GM19452 (cell line): ENCODE results near the gene KRT8.
"Not testable (repeated sequence)": the region's sequence is repeated elsewhere in the genome, so short reads cannot be mapped to it uniquely, and the experiment has no call there.

Source experiments
- ATAC-seq: cut with Tn5 transposase; IDR thresholded peaks from one replicate; pipeline ENCODE4 v1.9.1; 2021; ENCODE audit not compliant: unreplicated experiment

KRT8 gene

DNA sequence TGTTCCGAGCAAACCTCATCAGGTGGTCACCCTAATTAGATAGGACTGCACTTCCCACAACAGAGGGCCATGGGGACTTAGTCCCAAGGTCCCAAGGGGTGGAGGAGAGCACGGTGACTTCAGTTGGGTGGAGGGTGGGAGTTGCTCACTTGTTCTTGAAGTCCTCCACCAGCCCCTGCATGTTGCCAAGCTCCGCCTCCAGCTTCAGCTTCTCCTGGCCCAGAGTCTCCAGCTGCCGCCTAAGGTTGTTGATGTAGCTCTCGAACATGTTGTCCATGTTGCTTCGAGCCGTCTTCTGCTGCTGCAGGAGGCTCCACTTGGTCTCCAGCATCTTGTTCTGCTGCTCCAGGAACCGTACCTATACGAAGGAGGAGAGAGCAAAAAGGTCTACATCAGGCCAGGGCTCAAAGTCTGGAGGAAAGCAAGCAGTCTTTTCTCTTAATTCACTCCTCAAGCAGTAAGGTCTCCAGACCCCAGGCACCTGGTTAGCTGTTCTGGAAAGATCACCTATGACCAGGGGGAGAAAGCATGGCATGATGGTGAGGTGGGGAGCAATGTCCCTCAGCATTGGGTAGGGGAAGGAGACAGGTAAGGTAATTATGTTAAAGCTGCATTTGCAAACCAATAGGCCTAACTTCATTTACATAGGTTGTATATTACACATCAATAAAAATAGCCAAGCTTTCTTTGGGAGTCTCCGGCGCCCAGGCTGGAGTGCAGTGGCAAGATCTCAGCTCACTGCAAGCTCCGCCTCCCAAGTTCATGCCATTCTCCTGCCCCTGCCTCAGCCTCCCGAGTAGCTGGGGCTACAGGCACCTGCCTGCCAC, 2.9 kb downstream of the KRT8 start:
- no peak for ATAC-seq

DNA sequence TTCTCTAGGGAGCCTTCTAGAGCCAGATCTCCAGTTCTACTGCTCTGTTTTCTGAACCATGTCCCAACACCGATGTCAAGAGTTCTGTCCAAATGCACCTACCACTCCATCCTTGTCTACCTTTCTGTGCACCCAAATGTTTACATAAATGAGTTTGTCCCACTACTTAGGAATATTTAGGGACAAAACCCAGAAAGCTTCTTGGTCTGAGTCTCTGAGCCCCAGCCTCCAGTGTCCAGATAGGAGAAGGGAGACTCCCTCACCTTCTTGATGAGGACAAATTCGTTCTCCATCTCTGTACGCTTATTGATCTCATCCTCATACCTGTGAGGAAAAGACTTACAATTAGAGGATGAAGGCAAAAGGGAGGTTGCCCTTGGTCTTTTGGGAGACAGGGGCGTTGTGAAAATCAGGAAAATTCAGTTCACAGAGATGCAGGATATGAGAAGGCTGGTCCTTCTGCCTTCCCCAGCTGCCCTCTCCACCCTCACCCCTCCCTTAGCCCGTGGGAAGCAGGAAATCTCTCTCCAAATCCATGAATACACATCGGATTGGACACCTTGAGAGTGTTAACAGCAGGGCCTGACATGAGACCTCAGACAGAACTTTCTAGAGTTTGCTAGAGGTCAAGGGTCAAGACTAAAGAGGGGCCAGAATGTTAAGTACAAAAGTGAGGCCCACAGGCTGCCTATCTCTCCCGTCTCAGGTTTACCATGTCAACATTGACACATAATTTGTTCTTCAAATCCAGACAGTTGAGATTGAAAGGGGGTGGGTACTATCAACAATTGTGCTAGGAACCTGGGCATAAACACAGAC, 3.8 kb downstream of the KRT8 start:
- ATAC-seq: no peak

DNA sequence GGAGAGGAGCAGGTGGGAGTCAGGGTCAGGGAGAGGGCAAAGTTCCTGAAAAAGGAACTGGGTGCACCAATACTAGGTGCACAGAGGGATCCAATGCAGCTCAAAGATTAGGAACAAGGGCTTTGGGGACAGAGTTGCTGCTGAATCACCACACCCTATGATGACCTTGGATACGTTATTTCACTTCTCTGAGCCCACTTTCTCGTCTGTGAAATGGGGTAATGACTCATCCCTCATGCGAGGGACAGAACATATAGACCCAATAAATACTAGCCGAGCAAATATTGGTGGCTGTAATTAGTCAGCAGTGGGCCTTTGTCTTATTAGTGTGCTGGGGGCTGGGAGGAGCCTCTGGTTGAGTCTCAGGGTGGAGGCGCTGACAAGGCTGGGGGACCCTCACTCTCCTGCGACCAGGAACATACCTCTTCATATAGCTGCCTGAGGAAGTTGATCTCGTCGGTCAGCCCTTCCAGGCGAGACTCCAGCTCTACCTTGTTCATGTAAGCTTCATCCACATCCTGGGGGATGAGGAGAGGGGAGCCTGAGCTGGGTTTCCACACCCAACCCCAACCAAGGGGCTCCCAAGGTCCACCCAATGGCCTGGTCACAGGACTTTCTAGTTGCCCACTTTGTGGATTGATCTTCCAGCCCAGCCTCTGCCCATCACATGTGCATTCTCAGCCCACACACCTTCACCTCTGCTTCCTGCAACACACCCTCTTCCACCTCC, 4.5 kb downstream of the KRT8 start:
- no peak for ATAC-seq

DNA sequence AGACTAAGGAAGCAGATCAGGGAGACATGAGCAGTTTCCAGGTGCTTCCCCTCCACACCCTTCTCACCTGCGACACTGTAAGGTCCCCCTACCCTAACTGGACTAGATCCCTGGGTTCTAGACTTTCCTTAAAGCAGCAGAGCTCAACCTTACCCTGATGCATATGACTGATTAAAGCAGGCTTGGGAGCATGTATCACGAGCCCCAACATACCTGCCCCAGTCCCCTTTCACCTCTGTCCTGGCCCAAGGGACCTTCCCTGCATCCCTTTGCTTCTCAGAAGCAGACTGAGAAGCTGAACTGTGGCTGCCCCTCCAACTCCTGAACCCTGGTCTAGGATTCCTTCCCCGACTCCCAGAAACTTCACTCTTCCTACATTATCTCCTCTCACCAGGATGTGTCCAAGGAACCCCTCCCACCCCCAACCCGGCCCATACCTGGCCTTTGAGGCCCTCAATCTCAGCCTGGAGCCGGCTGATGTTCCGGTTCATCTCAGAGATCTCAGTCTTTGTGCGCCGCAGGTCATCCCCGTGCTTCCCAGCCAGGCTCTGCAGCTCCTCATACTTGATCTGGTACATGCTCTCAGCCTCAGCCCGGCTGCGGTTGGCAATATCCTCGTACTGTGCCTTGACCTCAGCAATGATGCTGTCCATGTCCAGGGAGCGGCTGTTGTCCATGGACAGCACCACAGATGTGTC, 5.4 kb downstream of the KRT8 start:
- ATAC-seq: no peak

DNA sequence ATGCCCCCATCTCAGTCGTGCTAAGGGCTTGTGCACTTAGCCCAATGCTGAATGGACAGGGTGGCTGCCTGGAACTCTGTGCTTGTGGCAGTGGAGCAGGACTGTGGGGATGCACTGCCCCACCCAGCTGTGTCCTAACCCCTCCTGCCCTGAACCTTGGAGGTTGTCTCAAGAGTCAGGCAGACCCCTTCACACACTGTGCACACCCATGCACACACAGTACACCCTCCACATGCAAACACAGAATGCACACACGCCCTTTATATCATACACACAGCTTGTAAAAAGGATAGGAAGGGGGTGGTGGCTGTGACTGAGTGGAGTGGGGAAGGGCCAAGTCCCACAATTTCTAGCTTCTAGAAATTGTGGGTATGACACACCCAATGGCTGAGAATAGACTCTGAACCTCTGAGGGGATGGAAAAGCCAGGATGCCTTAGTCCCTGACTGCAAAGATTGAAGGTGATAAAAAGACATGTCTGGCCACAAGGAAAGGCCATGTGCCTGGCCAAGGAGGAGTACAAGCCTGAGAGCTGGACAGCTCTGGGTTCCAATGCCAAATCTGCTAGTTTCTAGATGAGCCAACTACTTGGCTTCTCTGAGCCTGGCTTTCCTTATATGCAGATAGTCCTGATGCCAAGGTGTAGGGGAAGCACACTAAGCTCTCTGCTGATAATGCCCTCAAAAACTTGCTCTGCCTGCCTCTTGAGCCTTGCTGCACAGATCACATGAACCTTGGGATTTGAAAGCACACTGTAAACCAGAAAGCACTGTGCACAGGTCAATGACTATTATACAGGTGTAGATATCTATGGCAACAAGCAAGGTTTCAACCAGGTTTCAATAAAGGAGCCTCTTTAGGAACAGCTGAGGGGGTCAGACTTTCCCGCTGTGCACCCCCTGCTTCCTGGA, 8.4 kb downstream of the KRT8 start:
- ATAC-seq: no peak

DNA sequence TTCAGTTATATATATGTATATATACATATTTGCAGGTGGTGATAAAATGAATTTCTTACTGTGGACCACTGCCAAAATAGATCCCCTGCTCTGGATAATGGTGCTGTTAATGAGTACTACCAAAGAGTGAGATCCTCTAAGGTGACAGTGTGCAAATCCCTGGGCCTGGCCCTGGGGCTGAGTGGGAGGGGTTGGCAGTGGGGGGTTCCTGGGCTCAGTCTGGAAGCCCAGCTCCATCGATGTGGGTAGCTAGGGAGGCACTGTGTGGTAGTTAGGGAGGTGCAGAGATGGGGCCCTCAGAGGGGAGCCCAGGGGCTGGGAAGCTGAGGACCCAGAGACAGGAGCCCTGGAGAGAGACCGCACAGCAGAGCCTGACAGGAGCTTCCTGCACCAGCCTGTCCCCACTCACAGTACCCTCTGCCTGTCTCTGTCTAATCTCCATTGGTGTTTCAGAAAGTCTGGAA, 9.1 kb downstream of the KRT8 start:
- no peak for ATAC-seq

DNA sequence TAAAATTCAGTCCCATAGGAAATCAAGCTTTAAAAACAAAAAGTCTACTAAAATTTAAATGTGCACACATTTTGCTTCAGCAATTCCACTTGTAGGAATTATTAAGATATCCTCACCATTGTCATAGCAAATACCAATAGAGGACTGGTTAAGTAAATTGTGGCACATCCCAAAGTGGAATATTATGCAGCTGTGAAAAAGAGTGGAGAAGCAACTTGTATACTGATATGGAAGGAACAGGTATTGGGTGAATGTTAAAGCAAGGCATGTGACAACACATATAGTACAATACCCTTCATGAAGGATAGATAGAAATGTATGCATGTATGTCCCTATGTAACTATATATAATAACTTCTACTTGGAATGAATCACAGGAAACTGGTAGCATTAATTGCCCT, 11.9 kb downstream of the KRT8 start:
- ATAC-seq: no peak

DNA sequence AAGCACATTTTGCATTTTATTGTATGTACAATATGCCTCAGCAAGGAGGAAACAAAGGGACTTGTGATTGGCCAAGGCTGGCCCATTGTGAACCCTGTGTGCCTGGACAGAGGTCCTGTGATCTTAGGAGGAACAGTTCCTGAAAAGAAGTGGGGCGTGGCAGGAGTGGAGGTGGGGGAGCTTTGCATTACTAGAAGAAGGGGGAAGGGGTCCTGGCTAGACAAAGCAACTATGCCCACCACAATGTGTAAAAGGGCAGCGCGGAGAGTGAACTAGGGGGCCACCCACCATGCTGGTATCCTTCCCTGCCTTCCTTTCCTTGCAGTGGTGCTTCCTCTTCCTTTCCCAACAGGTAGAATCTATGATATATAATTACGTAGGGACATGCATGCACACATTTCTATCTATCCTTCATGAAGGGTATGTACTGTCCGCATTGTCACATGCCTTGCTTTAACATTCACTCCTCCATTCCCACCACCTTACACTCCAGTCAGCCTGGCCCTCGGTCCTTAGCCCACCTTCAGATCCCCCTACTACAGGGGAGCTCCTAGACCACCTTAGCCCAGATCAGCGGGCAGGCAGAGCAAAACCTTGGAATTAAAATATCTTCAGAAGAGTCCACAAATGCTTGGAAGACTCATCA, 12.5 kb downstream of the KRT8 start:
- ATAC-seq: no peak

DNA sequence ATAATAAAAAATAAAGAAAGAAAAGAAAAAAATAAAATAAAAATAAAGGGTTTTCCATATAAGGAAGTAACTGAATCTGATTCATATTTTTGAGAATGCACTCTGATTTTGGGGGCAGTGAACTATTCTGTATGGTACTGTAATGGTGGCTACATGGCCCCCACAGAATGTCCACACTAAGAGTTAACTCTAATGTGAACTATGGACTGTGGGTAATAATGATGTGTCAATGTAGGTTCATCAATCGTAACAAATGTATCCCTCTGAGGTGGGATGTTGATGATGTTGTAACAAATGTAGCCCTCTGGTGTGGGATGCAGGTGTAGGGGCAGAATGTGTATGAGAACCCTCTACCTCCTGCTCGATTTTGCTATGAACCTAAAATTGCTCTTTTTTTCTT, 13.8 kb downstream of the KRT8 start:
- no peak for ATAC-seq

DNA sequence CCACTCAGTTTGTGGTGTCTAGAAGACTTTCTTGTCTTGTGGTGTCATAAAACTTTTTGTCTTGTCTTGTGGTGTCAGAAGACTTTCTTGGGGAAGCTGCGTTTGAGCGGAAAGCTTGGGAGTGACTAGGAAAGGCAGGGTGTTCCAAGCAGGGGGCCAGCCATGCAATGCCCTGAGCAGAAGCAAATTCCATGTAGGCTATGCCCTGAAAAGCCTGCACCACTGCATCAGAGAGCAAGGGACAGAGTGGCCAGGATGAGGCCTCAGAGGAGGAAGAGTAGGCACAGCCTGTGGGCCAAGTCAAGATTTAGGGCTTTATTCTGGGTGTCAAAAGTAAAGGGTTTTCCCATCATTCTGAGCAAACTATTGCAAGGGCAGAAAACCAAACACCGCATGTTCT, 14.5 kb downstream of the KRT8 start:
- no peak for ATAC-seq

DNA sequence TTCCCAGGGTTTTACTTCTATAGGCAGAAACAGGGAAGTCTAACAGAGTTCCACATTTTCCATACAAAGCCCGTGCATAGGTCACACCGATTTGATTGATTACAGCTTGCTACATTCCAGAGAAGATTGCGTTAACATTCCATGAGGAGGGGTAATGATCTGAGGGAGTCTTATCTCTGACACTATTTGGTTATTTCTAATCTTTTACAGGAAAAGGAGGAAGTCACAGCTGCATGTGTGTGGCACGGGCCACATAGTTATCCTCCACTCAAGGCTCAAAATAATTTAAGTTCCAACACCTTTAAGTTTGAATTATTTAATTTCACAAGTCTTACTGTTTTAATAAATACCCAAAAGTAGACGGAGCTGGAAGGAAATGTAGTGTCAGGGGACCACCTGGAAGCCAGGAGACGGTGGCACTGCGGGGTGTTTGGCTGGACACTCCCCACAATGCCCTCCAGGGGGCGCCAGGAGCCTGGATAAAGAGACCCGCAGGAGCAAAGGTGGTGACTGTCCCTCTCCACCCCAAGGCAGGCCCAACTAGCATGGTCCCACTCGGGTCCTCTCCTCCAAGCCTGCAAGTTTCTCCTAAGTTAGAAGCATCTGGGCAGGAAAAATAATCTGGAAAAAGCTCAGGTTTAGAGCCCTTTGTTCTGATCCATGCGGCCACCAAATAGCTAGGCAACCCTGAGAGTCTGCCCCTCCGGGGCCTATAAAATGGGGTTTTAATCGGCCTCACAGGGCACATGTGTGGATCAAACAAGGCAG, 20.2 kb downstream of the KRT8 start:
- no peak for ATAC-seq

DNA sequence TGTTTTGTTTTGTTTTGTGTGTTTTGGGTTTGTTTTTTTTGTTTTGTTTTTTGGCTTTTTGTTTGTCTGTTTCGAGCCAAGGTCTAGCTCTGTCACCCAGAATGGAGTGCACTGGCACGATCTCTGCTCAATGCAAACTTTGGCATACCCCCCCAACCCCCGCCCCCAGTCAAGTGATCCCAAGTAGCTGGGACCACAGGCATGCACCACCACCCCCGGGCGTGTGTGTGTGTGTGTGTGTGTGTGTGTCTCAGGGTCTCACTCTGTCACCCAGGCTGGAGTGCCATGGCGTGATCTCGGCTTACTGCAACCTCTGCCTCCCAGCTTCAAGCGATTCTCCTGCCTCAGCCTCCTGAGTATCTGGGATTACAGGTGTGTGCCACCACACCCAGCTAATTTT, 24.4 kb downstream of the KRT8 start:
- ATAC-seq: not testable (repeated sequence)

DNA sequence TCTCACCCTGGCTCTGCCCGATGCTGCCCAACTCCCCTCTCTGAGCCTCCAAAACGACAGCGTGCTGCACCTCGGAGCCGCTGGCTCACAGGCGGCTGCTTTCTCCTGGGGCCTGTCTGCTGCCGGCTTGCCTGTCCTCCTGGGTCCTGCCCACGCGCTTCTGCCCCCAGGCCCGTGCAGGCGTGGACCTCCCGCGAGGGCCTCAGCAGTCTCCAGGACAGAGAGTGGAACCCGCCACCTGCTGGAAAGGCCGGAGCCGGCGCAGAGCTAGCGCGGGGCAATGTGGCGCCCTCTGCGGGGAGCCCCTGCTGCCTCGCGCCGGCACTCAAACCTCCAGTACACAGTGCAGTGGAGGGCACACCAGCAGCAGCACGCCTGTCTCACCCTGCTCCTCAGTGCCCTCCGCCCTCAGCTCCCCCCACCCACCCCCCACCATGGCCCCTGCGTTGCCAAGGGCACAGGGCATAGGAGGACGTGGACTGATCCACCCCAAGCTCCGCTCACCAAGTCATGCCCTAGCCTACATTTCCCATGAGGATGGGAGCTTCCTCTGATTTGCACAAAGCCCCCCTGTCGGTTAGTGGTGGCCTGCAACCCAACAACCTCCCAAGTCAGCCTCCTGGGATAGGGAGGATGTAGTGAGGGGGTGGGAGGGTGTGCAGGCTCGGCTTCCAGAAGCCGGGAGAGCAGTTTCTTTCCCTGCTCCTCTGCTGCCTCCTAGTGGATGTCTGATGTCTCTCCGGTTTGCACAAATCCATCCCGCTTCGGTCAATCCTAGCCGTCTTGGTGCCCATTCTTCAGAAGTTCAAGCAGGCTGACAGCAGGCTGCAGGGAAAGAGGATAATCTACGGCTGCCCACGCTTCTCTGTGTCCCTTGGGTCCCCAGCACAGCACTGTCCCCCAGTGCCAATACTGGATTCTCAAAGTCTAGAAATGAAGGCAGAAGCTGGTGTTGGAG, 25.2 kb downstream of the KRT8 start:
- no peak for ATAC-seq

DNA sequence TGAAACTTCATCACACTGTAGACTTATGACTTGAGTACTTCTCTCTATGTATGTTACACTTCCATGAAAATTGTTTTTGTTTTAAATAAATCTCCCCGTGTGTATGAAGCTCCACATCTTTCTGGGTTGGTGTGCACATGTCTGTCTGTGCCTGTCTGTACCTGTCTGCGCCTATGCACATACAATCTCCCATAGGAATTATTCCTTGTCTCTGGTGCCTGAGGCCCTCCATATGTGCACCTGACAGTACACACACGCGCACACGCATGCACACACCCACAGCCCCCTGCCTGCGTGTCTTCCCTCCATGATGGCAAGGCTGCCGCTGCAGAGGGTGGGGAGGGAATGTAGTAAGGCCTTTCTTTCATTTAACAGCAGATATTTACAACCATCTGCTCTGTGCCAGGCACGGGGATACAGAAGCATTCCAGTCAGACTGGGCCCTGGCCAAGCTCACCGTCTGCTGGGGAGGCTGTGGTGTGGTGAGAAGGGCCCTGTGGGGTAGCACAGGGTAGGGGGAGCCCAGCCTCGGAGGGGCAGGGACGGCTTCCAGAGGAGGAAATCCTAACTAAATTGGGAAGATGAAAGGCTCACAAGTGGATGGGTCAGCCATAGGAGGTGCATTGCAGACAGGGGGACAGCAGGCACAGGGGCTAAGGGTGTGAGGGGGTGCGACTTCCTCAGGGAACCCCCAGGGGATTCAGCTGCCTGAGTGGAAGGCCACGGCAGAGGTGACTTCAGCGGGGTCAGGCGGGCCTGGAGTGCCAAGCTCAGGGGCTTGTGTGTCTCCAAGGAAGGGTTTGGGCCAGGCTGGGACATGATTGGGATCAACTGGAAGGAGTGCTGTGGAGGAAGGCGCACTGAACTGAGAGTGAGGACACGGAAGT, 26.1 kb downstream of the KRT8 start:
- no peak for ATAC-seq

DNA sequence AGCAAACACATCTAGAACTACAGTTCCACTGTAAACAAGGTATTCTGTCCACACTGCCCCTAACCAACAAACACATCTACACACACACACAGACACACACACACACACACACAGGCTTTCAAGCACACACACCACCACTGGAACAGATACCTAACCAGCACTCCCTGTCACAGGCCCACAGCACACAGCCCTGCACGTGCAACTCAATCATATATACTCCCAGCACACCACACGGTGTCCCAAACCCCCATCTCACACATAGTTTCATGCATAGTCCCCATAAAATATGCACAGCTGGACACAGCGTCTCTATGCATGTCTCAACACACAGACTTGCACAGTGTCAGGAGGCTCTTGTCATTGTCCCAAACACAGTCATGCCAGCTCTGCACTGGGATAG, 27.6 kb downstream of the KRT8 start:
- no peak for ATAC-seq

DNA sequence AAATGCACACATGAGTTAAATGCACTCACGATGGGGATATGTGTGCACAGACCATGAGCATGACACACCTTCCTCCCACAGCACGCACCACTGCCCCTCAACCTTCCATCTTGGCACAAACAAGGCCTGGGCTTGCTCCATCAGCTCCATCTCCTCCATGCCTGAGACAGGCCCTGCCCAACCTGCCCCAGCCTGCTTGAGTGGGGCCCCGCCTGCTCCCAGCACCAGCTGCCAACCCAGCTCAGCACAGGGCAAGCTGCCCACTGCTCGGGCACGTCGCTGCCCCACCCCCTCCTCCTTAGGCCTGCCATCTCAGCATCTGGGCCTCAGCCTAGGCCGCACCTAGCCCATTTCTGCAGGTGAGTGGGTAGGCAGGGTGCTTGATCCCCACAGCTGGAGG, 28.5 kb downstream of the KRT8 start:
- no peak for ATAC-seq
